Activated CD8-positive, alpha-beta T cell treated with anti-CD3 and anti-CD28 coated beads for 36 hours (primary cell): ENCODE data around the gene CLEC4E. TPM values are rescaled to one million over a fixed set of nuclear protein-coding genes. Genes with fewer than 3 reads are reported as not detected.
"Not testable (repeated sequence)": the region's sequence is repeated elsewhere in the genome, so short reads cannot be mapped to it uniquely, and the experiment has no call there.

Experiments
- ATAC-seq: fragments of 200-7000 bp; cut with Tn5 transposase; one replicate; pipeline ENCODE4 v1.10.0; 2021; ENCODE audit warnings: mild to moderate bottlenecking, moderate library complexity
- CTCF ChIA-PET: fragments of 350-600 bp; sonication (Branson Sonifier 250); formaldehyde crosslinking; loops from one replicate; lab custom pipeline; 2021; ENCODE audit warnings: antibody characterized with exemption; lab: Charles Lee
- POLR2A ChIA-PET: fragments of 350-600 bp; sonication (Branson Sonifier 250); formaldehyde crosslinking; loops from one replicate; lab custom pipeline; 2021; ENCODE audit warnings: antibody characterized with exemption; lab: Charles Lee
- DNase-seq: peaks from one replicate; pipeline ENCODE4 v3.0.0-alpha.2; 2020
- H3K27ac Mint-ChIP-seq: one replicate; pipeline ENCODE4 v1.8.0; 2021; ENCODE audit warnings: mild to moderate bottlenecking, mixed read lengths
- H3K27me3 Mint-ChIP-seq: one replicate; pipeline ENCODE4 v1.8.0; 2021; ENCODE audit warnings: mixed read lengths
- H3K36me3 Mint-ChIP-seq: one replicate; pipeline ENCODE4 v1.8.0; 2021; ENCODE audit warnings: low read depth, mixed read lengths
- H3K4me1 Mint-ChIP-seq: one replicate; pipeline ENCODE4 v1.8.0; 2021; ENCODE audit warnings: low read depth, mixed read lengths
- H3K4me3 Mint-ChIP-seq: one replicate; pipeline ENCODE4 v1.8.0; 2021; ENCODE audit warnings: mild to moderate bottlenecking, moderate library complexity, mixed read lengths
- H3K9me3 Mint-ChIP-seq: one replicate; pipeline ENCODE4 v1.8.0; 2021; ENCODE audit warnings: mixed read lengths
- intact Hi-C: fragments of 100-400 bp; cut with micrococcal nuclease; formaldehyde crosslinking; loops from one replicate; pipeline ENCODE4 v1.10.0; 2022
- total RNA-seq, 2 experiments: library from RNA; stranded (reverse); gene quantifications; one replicate each; pipeline ENCODE4 v1.2.3, GENCODE V29; 2021
- TF ChIP-seq, protein P1 (sequence below): fragments of 200-600 bp; IDR thresholded peaks from one replicate; pipeline ENCODE4 v1.8.0; 2022; ENCODE audit warnings: antibody characterized with exemption, mild to moderate bottlenecking

Gene CLEC4E
- total RNA-seq, 2 experiments from 2014 or later = not detected

DNA sequence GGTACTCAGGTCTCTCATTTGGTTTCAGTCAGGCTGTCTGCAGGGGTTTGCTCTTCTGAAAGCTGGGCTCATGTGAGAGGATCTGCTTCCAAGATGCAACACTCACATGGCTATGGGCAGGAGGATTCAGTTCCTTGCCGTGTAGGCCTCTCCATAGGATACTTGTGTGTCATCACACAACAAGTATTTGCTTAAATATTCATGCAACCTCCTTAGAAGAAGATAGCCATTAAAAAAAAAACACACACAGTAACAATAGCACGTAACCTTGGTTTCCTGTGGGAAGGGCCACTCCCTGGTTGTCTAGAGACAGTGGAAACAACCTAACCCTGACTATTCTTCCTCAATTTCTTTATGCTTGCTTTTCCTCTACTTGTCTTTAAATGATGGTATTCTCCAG is 31.8 kb upstream of the CLEC4E start:
- no peak for ATAC-seq
- TF ChIP-seq, protein P1, sequence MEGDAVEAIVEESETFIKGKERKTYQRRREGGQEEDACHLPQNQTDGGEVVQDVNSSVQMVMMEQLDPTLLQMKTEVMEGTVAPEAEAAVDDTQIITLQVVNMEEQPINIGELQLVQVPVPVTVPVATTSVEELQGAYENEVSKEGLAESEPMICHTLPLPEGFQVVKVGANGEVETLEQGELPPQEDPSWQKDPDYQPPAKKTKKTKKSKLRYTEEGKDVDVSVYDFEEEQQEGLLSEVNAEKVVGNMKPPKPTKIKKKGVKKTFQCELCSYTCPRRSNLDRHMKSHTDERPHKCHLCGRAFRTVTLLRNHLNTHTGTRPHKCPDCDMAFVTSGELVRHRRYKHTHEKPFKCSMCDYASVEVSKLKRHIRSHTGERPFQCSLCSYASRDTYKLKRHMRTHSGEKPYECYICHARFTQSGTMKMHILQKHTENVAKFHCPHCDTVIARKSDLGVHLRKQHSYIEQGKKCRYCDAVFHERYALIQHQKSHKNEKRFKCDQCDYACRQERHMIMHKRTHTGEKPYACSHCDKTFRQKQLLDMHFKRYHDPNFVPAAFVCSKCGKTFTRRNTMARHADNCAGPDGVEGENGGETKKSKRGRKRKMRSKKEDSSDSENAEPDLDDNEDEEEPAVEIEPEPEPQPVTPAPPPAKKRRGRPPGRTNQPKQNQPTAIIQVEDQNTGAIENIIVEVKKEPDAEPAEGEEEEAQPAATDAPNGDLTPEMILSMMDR = no peak
- Mint-ChIP-seq H3K9me3 (no peaks in the 10 kb centered on the region), H3K36me3 (no peaks in the 10 kb centered on the region), H3K4me3 (no peak overlapping the region), H3K27ac (no peak overlapping the region), H3K27me3 (no peaks in the 10 kb centered on the region), H3K4me1 (peaks cover 10% of the 10 kb centered on the region)
- intact Hi-C loops = no loop called here
- no peak for DNase-seq
- ChIA-PET POLR2A (no interaction called here), CTCF (interaction anchor here (1.3 kb wide), 1 partner anchor 28 kb away, joined by 5 read pairs; no protein-coding TSS in a partner anchor)

DNA sequence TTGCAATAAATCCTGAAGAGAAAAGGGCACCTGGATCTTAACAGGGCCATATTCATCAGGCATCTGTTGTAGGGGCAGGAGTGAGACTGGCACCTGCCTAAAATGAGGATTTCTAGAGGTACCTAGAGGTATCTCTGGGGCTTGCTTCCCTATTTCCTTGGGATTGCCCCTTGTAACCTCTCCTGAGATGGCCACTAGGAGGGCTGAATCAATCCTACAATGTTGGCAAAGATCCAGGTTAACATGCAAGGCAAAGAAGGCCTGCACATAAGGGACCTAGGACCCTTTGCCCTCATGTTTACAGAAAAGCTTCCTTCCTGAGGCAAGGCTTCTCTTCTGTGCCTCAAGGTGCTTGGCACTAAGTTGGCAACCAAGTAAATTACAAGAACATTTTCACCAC is 25.8 kb upstream of the CLEC4E start:
- ChIA-PET POLR2A (no interaction called here), CTCF (interaction anchor here (0.9 to 4.6 kb wide), 2 partner anchors 22 kb away, joined by 3 to 25 read pairs; no protein-coding TSS in a partner anchor)
- peaks cover 7% of the 10 kb centered on the region for H3K9me3 Mint-ChIP-seq
- H3K36me3 Mint-ChIP-seq = no peaks in the 10 kb centered on the region
- no peak overlapping the region for H3K27ac Mint-ChIP-seq
- H3K4me3 Mint-ChIP-seq = no peak overlapping the region
- no peaks in the 10 kb centered on the region for H3K4me1 Mint-ChIP-seq
- DNase-seq (no peak), ATAC-seq (no peak)
- no peaks in the 10 kb centered on the region for H3K27me3 Mint-ChIP-seq
- intact Hi-C loops = no loop called here
- TF ChIP-seq, protein P1 = no peak

DNA sequence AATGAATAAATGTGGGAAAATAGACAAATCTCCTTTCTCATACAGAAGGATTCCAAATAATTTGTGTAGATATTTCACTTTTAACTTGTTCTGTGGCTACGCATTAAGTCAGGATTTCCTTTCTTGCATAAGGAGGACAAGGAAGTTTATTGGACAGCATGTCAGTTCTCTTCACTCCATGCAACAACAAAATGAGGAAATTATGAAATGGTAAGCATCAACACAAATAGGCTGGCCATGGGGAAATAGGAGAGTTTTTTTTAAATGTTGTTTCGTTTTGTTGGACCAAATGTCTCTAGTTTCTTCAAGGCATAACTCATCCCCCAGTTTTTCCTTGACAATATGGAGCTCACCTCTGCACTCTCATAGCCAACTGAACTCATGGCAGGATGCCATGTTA is 25.3 kb upstream of the CLEC4E start:
- DNase-seq, POLR2A ChIA-PET: not testable (repeated sequence)

DNA sequence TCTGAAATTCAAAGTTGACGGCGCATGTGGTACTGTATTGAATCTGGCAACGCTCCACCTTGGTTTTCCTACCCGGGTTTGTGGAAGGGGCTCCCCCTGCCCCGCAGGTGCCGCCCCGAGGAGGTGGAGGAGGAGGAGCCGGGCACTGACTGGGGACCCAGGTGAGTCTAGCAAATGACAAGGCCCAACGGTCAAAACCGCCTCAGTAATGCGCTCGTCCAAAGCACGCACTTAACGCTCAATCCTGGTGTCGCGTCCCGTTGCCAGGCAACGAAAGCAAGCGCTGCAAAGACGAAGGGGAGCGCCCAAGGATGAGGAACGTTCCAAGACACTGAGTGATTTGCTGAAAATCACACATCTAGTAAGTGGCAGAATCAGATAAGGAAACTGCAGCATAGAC is 24.0 kb upstream of the CLEC4E start:
- Mint-ChIP-seq H3K4me3 (no peak overlapping the region), H3K27ac (no peak overlapping the region), H3K4me1 (no peaks in the 10 kb centered on the region), H3K36me3 (no peaks in the 10 kb centered on the region), H3K27me3 (no peaks in the 10 kb centered on the region), H3K9me3 (peaks cover 7% of the 10 kb centered on the region)
- intact Hi-C loops = no loop called here
- no peak for ATAC-seq
- ChIA-PET CTCF (interaction anchor here (4.6 kb wide), 1 partner anchor 20 kb away, joined by 25 read pairs; no protein-coding TSS in a partner anchor), POLR2A (no interaction called here)
- DNase-seq = no peak
- TF ChIP-seq, protein P1 = no peak

More for the DNA sequence above, 25.3 kb upstream of the CLEC4E start:
- ATAC-seq, H3K27me3 Mint-ChIP-seq, H3K4me3 Mint-ChIP-seq, H3K36me3 Mint-ChIP-seq, intact Hi-C loops, H3K27ac Mint-ChIP-seq, H3K4me1 Mint-ChIP-seq, H3K9me3 Mint-ChIP-seq: not testable (repeated sequence)
- CTCF ChIA-PET = interaction anchor here (4.6 kb wide), 1 partner anchor 22 kb away, joined by 25 read pairs; no protein-coding TSS in a partner anchor

DNA sequence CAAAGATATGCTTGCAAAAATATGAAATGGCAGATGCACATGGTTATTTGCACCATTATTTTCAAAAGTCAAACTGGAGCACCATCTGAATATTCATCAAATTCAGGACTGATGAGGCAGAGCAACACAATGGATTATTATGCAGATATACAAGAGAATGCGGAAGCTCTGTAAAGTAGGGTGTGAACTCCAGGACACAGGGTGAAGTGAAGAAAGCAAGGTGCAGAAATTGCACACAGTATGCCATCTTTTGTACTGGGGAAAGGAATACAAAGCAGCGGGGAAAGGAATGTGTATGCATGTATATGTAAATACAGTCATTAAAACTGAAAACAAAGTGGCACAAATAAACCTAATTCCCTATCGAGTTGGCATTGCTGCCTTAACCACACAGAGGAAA is 22.7 kb upstream of the CLEC4E start:
- H3K4me3 Mint-ChIP-seq = no peak overlapping the region
- DNase-seq (no peak), ATAC-seq (no peak)
- TF ChIP-seq, protein P1 = no peak
- ChIA-PET CTCF (interaction anchor here (1.0 to 4.6 kb wide), 2 partner anchors 14 to 19 kb away, joined by 3 to 25 read pairs; no protein-coding TSS in a partner anchor), POLR2A (no interaction called here)
- H3K9me3 Mint-ChIP-seq = peaks cover 7% of the 10 kb centered on the region
- H3K27me3 Mint-ChIP-seq = no peaks in the 10 kb centered on the region
- intact Hi-C loops = no loop called here
- H3K36me3 Mint-ChIP-seq = no peaks in the 10 kb centered on the region
- H3K4me1 Mint-ChIP-seq = no peaks in the 10 kb centered on the region
- H3K27ac Mint-ChIP-seq = no peak overlapping the region
